Right cardiac atrium (tissue), 5 donors: ENCODE data around the gene CP. TPM values are rescaled to one million over a fixed set of nuclear protein-coding genes. Genes with fewer than 3 reads are reported as not detected.

Experiments
- ATAC-seq, 2 donors: fragments of 200-7000 bp; cut with Tn5 transposase; one replicate each; pipeline versions ENCODE4 v1.8.0 to v1.9.1; 2020; ENCODE audit warnings: moderate library complexity in 2 of 2, mild to moderate bottlenecking in 1 of 2
- DNase-seq, 3 donors: peaks; one replicate each; pipeline ENCODE4 v3.0.0-alpha.2; 2020
- H3K27ac ChIP-seq: one replicate; pipeline ENCODE4 v1.5.1; 2013; ENCODE audit warnings: mild to moderate bottlenecking, low read length, control low read depth, moderate library complexity
- H3K27me3 ChIP-seq: one replicate; pipeline ENCODE4 v1.6.1; 2013; ENCODE audit not compliant: control insufficient read depth, insufficient read depth
- H3K4me1 ChIP-seq: one replicate; pipeline ENCODE4 v1.6.1; 2013; ENCODE audit warnings: low read length; ENCODE audit not compliant: control insufficient read depth, insufficient read depth
- H3K4me3 ChIP-seq: one replicate; pipeline ENCODE4 v1.5.1; 2013; ENCODE audit warnings: low read length, control low read depth
- H3K9me3 ChIP-seq: one replicate; pipeline ENCODE4 v1.6.1; 2013; ENCODE audit warnings: low read length; ENCODE audit not compliant: control insufficient read depth
- WGBS: extraction: QIAGEN DNeasy Blood & Tissue Kit; methylation state at CpG from one replicate; pipeline ENCODE4 v1.1.7; 2013; 5-methylcytosine and 5-hydroxymethylcytosine counted together
- intact Hi-C, 4 donors: fragments of 100-400 bp; cut with DNase I; formaldehyde crosslinking; loops; one replicate each; pipeline versions ENCODE4 v1.11.0 to v1.14.0; 2022 to 2023
- long read RNA-seq, 4 donors: library from polyadenylated mRNA; unstranded; transcript quantifications; one replicate each; pipeline ENCODE4 v2.0.0, GENCODE V29; 2020 to 2021
- polyA plus RNA-seq: library from polyadenylated mRNA; stranded (reverse); fragments of 200-250 nt; gene quantifications from one replicate; pipeline ENCODE4 v1.2.3, GENCODE V29; 2013
- total RNA-seq, 4 donors: library from RNA; stranded (reverse); fragmentation: NEBNext Ultra II Directional; extraction: Animal tissue kit (Norgen Biotek cat#: 25700); gene quantifications; one replicate each; pipeline ENCODE4 v1.2.1, GENCODE V29; 2021
- donor health status: healthy with polysubstance abuse.
- donor health status: DM: no; HTN: yes; CAD: no.
- donor health status: DM: no; HTN: no; CAD: no.
- donor health status: DM: no; HTN: yes; CAD: no; lungs with severe emphysema.
- donor health status: DM: yes; HTN: yes; CAD: no.

The CP gene
- 10 to 100 TPM; 11.0 to 31.2 (median 27.5) TPM for total RNA-seq
- 14.5 TPM for polyA plus RNA-seq
- long read RNA-seq, donor 1, full-length matches to known transcripts, result 1 of 9 reads
- long read RNA-seq, donor 1, partial matches to known transcripts, result 4 of 9 reads
- long read RNA-seq, donor 1, other reads (novel, unspliced or antisense), result 4 of 9 reads
- long read RNA-seq, donor 2, full-length matches to known transcripts, result 1 of 1 reads
- long read RNA-seq, donor 2, partial matches to known transcripts, result 0 of 1 reads
- long read RNA-seq, donor 2, other reads (novel, unspliced or antisense), result 0 of 1 reads
- long read RNA-seq, donor 3, full-length matches to known transcripts, result 1 of 5 reads
- long read RNA-seq, donor 3, partial matches to known transcripts, result 3 of 5 reads
- long read RNA-seq, donor 3, other reads (novel, unspliced or antisense), result 1 of 5 reads
- long read RNA-seq, donor 4, full-length matches to known transcripts, result 1 of 1 reads
- long read RNA-seq, donor 4, partial matches to known transcripts, result 0 of 1 reads
- long read RNA-seq, donor 4, other reads (novel, unspliced or antisense), result 0 of 1 reads

GRCh38 chr3:149221783-149222517 is at the start of gene CP:
Gene CP, minus strand, starts transcription at chr3:149221829. Its CDS starts 37 bp downstream, at chr3:149221792.
- Histone ChIP-seq H3K27me3 (no peaks in the 10 kb centered on the region), H3K4me1 (no peaks in the 10 kb centered on the region), H3K4me3 (peak within 1 kb of the TSS; percentile 47), H3K27ac (no peak within 1 kb of the TSS), H3K9me3 (no peaks in the 10 kb centered on the region)
- intact Hi-C loops, result no loop called here
- DNase-seq (no peak), ATAC-seq (peak; percentile 33 to 46)
- WGBS, result 44% methylated on average over 3 of the region's 3 CpGs

DNA sequence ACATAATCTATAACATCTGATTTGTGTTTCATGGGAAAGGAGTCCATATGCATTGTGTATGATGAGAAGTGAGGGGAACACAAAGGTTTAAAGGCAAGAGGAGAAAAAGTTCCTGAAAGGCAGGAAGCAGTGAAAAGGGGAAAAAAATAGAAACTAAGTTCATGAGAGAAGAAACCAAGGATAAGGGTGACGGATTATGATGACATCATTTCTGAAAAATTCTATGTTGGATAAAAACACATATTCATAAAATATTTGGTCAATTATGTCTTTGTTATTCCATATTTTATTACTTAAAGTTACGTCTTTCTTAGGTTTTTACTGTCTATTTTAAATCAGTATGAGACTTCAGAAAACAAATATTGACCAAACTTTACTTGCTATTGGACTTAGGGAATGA is 48.6 kb upstream of the CP start:
- 50% methylated on average over 2 of the region's 2 CpGs for WGBS
- Histone ChIP-seq H3K27me3 (no peaks in the 10 kb centered on the region), H3K4me3 (no peak overlapping the region), H3K27ac (no peak overlapping the region), H3K9me3 (no peaks in the 10 kb centered on the region), H3K4me1 (no peaks in the 10 kb centered on the region)
- no peak for ATAC-seq
- no peak for DNase-seq
- intact Hi-C loops, result loop anchor here in 3 of 4 donors (5.0 to 10.0 kb wide), 5 partner anchors 143 to 405 kb away; partner anchors contain the start of genes CPA3 (in 1 of the 3) and HPS3 (in 1 of the 3)

DNA sequence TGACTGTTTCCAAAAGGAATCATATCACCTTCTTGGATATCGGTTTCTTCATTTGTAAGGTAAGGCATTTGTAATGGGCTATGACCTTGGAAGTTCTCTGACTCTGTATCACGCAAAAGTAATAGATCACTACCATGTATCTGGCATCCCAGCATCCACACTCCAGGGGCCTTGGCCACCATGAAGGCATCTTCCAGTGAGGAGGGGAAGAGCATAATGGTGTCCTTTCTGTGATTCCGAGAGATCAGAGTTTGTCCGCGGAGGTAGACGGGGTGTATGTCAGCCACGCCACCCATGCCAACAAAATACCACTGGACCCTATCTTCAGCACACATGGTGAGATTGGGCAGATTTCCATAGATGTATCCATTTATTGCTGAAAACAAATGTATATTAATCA is 48.1 kb upstream of the CP start:
- no peak for ATAC-seq
- Histone ChIP-seq H3K4me1 (no peaks in the 10 kb centered on the region), H3K27ac (no peak overlapping the region), H3K4me3 (no peak overlapping the region), H3K27me3 (no peaks in the 10 kb centered on the region), H3K9me3 (no peaks in the 10 kb centered on the region)
- DNase-seq, result no peak
- WGBS, result 96% methylated on average over 7 of the region's 7 CpGs
- intact Hi-C loops, result loop anchor here in 3 of 4 donors (5.0 to 10.0 kb wide), 5 partner anchors 142 to 405 kb away; partner anchors contain the start of genes CPA3 (in 1 of the 3) and HPS3 (in 1 of the 3)

DNA sequence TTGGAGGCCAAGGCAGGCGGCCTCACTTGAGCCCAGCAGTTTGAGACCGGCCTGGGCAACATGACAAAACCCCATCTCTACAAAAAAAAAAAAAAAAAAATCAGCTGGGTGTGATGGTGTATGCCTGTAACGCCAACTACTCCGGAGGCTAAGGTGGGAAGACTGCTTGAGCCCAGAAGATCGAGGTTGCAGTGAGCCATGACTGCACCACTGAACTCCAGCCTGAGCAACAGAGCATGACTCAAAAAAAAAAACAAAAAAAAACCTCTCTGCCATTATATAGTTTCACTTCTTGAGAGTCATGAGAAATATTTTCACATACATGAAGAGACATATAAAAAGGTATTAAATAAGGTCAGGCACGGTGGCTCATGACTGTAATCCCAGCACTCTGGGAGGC is 45.9 kb upstream of the CP start:
- H3K27me3 ChIP-seq, result no peaks in the 10 kb centered on the region
- DNase-seq (no peak), ATAC-seq (no peak)
- H3K9me3 ChIP-seq, result no peaks in the 10 kb centered on the region
- WGBS, result 92% methylated on average over 6 of the region's 6 CpGs
- no peak overlapping the region for H3K4me3 ChIP-seq
- no peak overlapping the region for H3K27ac ChIP-seq
- H3K4me1 ChIP-seq, result no peaks in the 10 kb centered on the region
- intact Hi-C loops, result no loop called here

DNA sequence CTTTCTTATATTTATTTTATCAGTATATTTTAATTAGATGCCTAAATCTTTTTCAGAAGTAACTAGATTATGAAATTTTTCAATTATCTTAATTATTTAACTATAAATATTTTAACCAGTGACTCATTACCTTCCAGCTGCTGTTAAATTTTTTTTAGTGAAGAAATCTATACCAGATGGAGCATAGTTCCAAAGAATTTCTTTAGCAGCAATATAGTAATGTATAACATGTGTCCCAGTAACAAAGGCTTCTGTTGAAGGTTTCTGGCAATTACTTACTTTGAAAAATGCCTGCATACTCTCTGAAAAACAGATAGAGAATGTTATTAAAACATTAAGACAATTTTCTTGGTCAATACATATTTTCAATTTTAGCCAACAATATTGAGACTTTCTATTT is 45.1 kb upstream of the CP start:
- Histone ChIP-seq H3K4me3 (no peak overlapping the region), H3K4me1 (no peaks in the 10 kb centered on the region), H3K27ac (no peak overlapping the region), H3K27me3 (no peaks in the 10 kb centered on the region), H3K9me3 (no peaks in the 10 kb centered on the region)
- intact Hi-C loops, result no loop called here
- no peak for ATAC-seq
- DNase-seq, result no peak

DNA sequence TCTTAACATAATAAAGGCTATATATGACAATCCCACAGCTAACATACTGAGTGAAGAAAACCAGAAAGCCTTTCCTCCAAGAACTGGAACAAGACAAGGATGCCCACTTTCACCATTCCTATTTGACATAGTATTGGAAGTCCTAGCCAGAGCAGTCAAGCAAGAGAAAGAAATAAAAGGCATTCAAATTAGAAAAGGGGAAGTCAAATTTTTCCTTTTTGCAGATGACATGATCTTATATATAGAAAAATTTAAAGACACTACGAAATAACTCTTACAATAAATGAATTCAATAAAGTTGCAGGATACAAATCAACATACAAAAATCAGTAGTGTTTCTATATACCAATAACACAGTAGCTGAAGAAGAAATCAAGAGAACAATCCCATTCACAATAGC is 42.2 kb upstream of the CP start:
- Histone ChIP-seq H3K4me3 (no peak overlapping the region), H3K9me3 (no peaks in the 10 kb centered on the region), H3K27me3 (no peaks in the 10 kb centered on the region), H3K4me1 (no peaks in the 10 kb centered on the region), H3K27ac (no peak overlapping the region)
- intact Hi-C loops, result no loop called here
- no peak for DNase-seq
- ATAC-seq, result no peak
- 90% methylated on average over 1 of the region's 1 CpG for WGBS

DNA sequence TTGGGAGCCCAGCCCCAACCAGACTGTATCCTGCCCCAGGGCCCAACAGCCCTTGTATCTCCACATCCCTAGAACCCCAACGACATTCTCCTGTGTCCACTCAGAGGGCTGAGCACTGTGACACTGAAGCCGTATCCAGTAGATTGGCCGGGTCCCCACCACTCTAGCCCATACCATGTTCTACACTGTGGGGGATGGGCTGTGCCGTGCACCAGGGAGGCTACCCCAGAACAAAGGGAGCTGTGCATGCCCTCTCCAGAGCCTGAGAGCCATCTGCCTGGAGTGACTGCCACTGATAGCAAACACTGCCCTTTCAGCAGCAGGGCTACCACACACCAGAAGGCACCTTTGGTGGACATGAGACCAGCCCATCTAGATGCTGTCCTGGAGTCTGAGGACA is 37.1 kb upstream of the CP start:
- no peak overlapping the region for H3K27ac ChIP-seq
- WGBS, result 92% methylated on average over 4 of the region's 4 CpGs
- ATAC-seq, result peak; percentile 19 to 35

DNA sequence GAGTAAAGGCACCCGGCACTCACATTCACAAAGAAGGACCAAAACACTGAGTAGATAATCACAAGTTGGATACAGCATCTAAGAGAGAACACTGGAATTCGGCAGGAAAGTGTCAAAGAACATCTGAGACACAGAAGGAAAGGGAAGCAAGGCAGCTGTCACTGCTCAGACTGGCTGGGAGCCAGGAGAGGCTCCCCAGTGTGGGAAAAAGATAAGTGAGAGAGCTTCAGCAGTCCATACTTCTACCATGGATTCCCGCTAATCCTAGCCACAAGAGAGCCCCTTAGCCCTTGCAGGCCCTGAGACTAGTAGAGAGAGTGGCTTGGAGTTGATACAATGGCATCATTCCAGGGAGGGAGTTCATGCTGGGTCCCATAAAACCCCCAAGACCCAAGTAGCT is 36.7 kb upstream of the CP start:
- intact Hi-C loops, result no loop called here

More for the DNA sequence above, 37.1 kb upstream of the CP start:
- Histone ChIP-seq H3K4me3 (no peak overlapping the region), H3K27me3 (no peaks in the 10 kb centered on the region), H3K9me3 (no peaks in the 10 kb centered on the region), H3K4me1 (no peaks in the 10 kb centered on the region)
- intact Hi-C loops, result no loop called here
- peak in 1 of 3 donors; percentile 43 for DNase-seq

GRCh38 chr3:149252272-149252671 is 30.6 kb upstream of the CP start:
- H3K9me3 ChIP-seq, result no peaks in the 10 kb centered on the region
- intact Hi-C loops, result no loop called here
- no peak overlapping the region for H3K27ac ChIP-seq
- H3K4me1 ChIP-seq, result no peaks in the 10 kb centered on the region
- no peaks in the 10 kb centered on the region for H3K27me3 ChIP-seq
- DNase-seq (no peak), ATAC-seq (no peak)
- H3K4me3 ChIP-seq, result no peak overlapping the region
- 76% methylated on average over 2 of the region's 2 CpGs for WGBS

More for the DNA sequence above, 36.7 kb upstream of the CP start:
- no peak overlapping the region for H3K27ac ChIP-seq
- peak in 2 of 3 donors; percentile 59 to 74 for DNase-seq
- WGBS, result 32% methylated on average over 3 of the region's 3 CpGs
- ATAC-seq, result peak in 1 of 2 donors; percentile 49
- H3K4me3 ChIP-seq, result no peak overlapping the region
- no peaks in the 10 kb centered on the region for H3K9me3 ChIP-seq
- H3K27me3 ChIP-seq, result no peaks in the 10 kb centered on the region
- no peaks in the 10 kb centered on the region for H3K4me1 ChIP-seq

GRCh38 chr3:149251186-149251585 is 29.6 kb upstream of the CP start:
- 89% methylated on average over 3 of the region's 3 CpGs for WGBS
- intact Hi-C loops, result no loop called here

More at GRCh38 chr3:149251186-149251585, 29.6 kb upstream of the CP start:
- Histone ChIP-seq H3K4me3 (no peak overlapping the region), H3K9me3 (no peaks in the 10 kb centered on the region), H3K27ac (no peak overlapping the region), H3K4me1 (no peaks in the 10 kb centered on the region), H3K27me3 (no peaks in the 10 kb centered on the region)
- no peak for ATAC-seq
- no peak for DNase-seq
